Measurements from ENCODE around the gene HUWE1. TPM values are rescaled to one million over a fixed set of nuclear protein-coding genes. Genes with fewer than 3 reads are reported as not detected.

HUWE1 gene
- total RNA-seq, 1 donor from 2014 or later: 130 TPM

DNA sequence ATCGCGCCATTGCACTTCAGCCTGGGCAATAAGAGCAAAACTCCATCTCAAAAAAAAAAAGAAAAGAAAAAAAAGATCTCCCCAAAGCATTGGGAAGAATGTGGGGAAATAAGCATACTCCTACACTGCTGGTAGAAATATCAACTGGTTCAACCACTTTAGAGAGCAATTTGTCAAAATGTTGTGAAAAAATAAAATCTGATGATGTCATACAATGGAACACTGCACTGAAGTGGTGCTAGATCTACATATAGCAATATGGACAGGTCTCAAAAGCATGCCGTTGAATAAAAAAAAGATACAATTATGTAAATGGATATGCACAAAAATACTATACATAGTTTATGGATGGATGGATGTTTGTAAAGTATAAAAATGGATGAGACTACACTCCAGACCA, 18.3 kb upstream of the HUWE1 start:
- intact Hi-C loops (cut with micrococcal nuclease): no loop called here
- Histone ChIP-seq H3K9me3 (replicated peaks) (no peaks in the 10 kb centered on the region), H3K27me3 (ENCODE audit: low read depth) (no peaks in the 10 kb centered on the region), H3K4me3 (no peak overlapping the region), H3K36me3 (no peaks in the 10 kb centered on the region), H3K4me1 (no peaks in the 10 kb centered on the region), H3K27ac (replicated peaks) (no peak overlapping the region)
- TF ChIP-seq, protein P1, sequence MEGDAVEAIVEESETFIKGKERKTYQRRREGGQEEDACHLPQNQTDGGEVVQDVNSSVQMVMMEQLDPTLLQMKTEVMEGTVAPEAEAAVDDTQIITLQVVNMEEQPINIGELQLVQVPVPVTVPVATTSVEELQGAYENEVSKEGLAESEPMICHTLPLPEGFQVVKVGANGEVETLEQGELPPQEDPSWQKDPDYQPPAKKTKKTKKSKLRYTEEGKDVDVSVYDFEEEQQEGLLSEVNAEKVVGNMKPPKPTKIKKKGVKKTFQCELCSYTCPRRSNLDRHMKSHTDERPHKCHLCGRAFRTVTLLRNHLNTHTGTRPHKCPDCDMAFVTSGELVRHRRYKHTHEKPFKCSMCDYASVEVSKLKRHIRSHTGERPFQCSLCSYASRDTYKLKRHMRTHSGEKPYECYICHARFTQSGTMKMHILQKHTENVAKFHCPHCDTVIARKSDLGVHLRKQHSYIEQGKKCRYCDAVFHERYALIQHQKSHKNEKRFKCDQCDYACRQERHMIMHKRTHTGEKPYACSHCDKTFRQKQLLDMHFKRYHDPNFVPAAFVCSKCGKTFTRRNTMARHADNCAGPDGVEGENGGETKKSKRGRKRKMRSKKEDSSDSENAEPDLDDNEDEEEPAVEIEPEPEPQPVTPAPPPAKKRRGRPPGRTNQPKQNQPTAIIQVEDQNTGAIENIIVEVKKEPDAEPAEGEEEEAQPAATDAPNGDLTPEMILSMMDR (IDR thresholded peaks at IDR 0.05; ENCODE audit: borderline replicate concordance): no peak
- no peak for DNase-seq

- DNase-seq: no peak
- intact Hi-C loops (cut with micrococcal nuclease): no loop called here
- H3K4me1 ChIP-seq: no peaks in the 10 kb centered on the region
- no peaks in the 10 kb centered on the region for H3K27me3 ChIP-seq (ENCODE audit: low read depth)
- H3K9me3 ChIP-seq (replicated peaks): no peaks in the 10 kb centered on the region
- H3K27ac ChIP-seq (replicated peaks): no peak overlapping the region
- no peak overlapping the region for H3K4me3 ChIP-seq
- TF ChIP-seq, protein P1 (IDR thresholded peaks at IDR 0.05; ENCODE audit: borderline replicate concordance): no peak
- no peaks in the 10 kb centered on the region for H3K36me3 ChIP-seq
Measured at GRCh38 chrX:53704294-53704693, 17.8 kb upstream of the HUWE1 start.

- H3K4me1 ChIP-seq: no peaks in the 10 kb centered on the region
- no peak overlapping the region for H3K4me3 ChIP-seq
- no peaks in the 10 kb centered on the region for H3K27me3 ChIP-seq (ENCODE audit: low read depth)
- H3K27ac ChIP-seq (replicated peaks): no peak overlapping the region
- H3K9me3 ChIP-seq (replicated peaks): no peaks in the 10 kb centered on the region
- TF ChIP-seq, protein P1 (IDR thresholded peaks at IDR 0.05; ENCODE audit: borderline replicate concordance): no peak
- H3K36me3 ChIP-seq: no peaks in the 10 kb centered on the region
- no peak for DNase-seq
- intact Hi-C loops (cut with micrococcal nuclease): no loop called here
Measured at GRCh38 chrX:53695946-53696549, 9.5 kb upstream of the HUWE1 start.

- no peaks in the 10 kb centered on the region for H3K9me3 ChIP-seq (replicated peaks)
Measured at GRCh38 chrX:53694642-53695041, 8.1 kb upstream of the HUWE1 start.

DNA sequence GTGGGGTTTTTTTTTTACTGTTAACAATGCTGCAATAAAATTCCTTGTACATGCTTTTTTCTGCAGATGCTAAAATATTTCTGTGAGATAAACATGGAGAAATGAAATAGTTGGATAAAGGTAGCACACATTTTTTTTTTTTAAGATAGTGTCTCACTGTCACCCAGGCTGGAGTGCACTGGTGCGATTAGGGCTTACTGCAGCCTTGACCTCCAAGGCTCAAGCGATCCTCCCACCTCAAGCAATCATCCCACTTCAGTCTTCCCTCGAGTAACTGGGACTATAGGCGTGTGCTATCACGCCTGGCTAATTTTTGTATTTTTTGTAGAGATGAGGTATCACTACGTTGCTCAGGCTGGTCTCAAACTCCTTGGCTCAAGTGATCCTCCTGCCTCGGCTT, 1.8 kb upstream of the HUWE1 start:
- Histone ChIP-seq H3K36me3 (no peaks in the 10 kb centered on the region), H3K27me3 (ENCODE audit: low read depth) (no peaks in the 10 kb centered on the region), H3K27ac (replicated peaks) (no peak overlapping the region), H3K4me3 (no peak overlapping the region), H3K9me3 (replicated peaks) (no peaks in the 10 kb centered on the region), H3K4me1 (peaks cover 17% of the 10 kb centered on the region)
- intact Hi-C loops (cut with micrococcal nuclease): no loop called here
- TF ChIP-seq, protein P1 (IDR thresholded peaks at IDR 0.05; ENCODE audit: borderline replicate concordance): no peak
- DNase-seq: no peak

More at GRCh38 chrX:53694642-53695041, 8.1 kb upstream of the HUWE1 start:
- Histone ChIP-seq H3K4me3 (no peak overlapping the region), H3K27ac (replicated peaks) (no peak overlapping the region), H3K4me1 (no peaks in the 10 kb centered on the region), H3K36me3 (no peaks in the 10 kb centered on the region), H3K27me3 (ENCODE audit: low read depth) (no peaks in the 10 kb centered on the region)
- no peak for DNase-seq
- intact Hi-C loops (cut with micrococcal nuclease): no loop called here
- TF ChIP-seq, protein P1 (IDR thresholded peaks at IDR 0.05; ENCODE audit: borderline replicate concordance): no peak

All from left ventricle myocardium inferior (tissue), 1 donor.